Measurements from ENCODE around the gene MRM3.
"Not testable (repeated sequence)": the region's sequence is repeated elsewhere in the genome, so short reads cannot be mapped to it uniquely, and the experiment has no call there.

Gene MRM3

DNA sequence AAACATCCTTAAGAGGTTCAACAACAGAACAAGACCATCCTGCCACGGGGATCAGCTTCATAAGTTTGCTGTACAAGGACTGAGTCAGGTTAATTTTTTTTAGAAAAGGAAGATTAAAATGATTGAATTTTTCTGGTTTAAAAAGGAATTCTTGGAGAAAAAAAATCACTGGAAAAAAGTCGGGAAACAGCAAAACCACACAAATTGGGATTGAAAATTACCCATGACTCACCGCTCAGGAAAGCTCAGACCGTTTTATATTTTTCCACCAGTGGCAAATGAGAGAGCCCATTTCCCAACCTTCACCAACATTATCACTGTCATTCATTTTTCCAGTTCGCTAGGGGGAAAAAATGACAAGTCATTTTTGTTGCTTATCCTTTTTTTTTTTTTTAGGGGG is 46.6 kb downstream of the MRM3 start:
- no peak for DNase-seq

DNA sequence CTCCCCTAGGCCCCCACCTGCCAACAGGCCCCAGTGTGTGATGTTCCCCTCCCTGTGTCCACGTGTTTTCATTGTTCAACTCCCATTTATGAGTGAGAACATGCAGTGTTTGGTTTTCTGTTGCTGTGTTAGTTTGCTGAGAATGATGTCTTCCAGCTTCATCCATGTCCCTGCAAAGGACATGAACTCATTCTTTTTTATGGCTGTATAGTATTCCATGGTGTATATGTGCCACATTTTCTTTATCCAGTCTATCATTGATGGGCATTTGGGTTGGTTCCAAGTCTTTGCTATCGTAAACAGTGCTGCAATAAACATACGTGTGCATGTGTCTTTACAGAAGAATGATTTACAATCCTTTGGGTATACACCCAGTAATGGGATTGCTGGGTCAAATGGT is 47.5 kb downstream of the MRM3 start:
- not testable (repeated sequence) for DNase-seq

DNA sequence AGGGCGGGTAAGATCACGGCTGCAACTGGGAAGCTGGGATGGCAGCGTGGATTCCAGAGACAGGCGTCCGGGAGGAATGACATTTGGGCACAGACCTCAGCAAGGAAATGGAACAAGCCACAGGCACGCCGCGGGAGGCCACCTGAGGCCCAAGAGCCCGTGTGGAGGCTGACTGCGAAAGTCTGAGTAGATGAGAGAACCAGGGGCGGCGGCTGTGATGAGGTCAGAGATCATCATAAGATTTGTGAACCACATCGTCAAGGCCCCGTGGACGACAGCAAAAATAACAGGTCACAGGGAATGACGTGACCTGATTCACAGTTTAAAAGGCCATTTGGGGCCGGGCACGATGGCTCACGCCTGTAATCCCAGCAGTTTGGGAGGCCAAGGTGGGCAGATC is 48.2 kb downstream of the MRM3 start:
- no peak for DNase-seq

DNA sequence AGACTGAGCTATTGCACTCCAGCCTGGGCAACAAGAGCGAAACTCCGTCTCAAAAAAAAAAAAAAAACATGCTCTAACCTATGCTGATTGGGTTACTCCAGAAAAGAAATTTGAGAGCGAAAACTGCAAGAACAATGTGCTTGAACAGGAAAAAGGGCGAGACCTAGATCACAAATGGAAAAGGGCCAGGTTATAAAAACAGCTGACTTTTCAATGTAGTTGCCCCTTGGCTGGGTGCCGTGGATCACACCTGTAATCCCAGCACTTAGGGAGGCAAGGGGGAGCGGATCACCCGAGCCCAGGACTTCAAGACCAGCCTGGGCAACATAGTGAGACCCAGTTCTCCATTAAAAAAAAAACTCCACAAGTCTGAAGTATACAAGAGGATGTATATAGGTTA is 48.8 kb downstream of the MRM3 start:
- no peak for DNase-seq

DNA sequence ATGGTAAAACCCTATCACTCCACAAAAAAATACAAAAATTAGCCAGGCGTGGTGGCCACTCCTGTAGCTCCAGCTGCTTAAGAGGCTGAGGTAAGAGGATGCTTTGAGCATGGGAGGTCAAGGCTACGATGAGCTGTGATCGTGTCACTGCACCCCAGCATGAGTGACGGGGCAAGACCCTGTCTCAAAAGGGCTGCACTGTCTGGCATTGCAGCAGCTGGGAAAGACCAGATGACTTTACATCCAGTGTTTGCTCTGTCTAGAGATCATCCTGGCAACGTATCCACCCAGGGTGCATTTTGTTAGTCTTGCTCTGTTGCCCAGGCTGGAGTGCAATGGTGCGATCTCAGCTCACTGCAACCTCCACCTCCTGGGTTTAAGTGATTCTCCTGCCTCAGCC is 52.0 kb downstream of the MRM3 start:
- no peak for DNase-seq

DNA sequence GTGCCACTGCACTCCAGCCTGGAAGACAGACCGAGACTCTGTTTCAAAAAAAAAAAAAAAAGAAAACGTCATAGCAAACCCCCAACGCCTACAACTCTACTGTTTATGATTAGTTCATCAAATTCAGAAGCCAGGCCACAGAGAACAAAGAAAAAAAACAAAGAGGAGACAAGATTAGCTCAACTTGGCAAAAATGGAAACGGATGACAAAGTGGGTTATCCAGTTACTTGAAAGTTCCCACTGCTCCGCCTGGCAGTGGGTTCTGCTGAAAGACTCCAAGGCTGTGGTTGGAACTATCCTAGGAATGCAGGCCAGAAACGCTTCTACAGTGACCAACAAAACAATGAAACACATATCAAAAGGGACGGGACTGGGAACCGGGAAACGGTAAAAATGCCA is 53.1 kb downstream of the MRM3 start:
- DNase-seq = no peak

DNA sequence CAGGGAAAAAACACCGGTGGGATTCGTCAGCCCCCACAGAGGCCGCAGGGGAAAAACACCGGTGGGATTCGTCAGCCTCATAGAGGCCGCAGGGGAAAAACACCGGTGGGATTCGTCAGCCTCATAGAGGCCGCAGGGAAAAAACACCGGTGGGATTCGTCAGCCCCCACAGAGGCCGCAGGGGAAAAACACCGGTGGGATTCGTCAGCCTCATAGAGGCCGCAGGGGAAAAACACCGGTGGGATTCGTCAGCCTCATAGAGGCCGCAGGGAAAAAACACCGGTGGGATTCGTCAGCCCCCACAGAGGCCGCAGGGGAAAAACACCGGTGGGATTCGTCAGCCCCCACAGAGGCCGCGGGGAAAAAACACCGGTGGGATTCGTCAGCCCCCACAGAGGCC is 53.6 kb downstream of the MRM3 start:
- DNase-seq = not testable (repeated sequence)

DNA sequence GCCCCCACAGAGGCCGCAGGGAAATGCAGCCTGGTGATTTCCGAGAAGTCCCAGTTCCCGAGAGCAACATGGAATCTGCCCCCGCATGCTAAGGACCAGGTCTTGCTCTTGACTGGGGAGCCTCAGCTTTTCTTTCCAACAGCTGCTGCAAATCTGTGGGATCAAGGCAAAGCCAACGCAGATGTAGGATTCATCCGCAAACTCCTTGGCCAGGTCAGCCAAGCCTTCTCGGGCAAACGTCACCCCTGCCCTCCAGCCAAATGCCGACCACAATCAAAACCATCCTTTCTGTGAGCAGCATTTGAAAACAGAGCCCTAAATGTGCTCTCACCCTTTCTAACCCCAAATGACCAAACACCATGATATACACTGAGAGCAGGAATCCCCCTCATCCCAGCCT is 54.0 kb downstream of the MRM3 start:
- no peak for DNase-seq

DNA sequence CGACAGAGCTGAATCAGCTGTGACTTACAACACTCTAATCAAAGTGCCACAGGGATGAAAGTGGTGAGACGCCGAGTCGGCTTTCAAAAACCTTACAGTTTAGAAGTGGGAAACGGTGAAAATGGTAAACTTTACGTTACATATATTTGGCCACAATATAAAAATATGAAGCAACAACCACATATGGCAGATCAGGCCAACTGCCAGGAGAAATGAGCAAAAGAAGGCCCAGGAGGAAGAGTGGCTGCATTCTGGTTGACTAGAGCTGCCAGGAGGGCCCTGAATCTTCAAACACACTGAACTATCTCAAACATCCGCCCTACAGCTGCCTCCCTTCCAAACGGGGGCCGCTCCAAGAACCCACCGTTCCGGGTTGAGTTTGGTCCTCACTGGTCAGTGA is 56.3 kb downstream of the MRM3 start:
- no peak for DNase-seq

DNA sequence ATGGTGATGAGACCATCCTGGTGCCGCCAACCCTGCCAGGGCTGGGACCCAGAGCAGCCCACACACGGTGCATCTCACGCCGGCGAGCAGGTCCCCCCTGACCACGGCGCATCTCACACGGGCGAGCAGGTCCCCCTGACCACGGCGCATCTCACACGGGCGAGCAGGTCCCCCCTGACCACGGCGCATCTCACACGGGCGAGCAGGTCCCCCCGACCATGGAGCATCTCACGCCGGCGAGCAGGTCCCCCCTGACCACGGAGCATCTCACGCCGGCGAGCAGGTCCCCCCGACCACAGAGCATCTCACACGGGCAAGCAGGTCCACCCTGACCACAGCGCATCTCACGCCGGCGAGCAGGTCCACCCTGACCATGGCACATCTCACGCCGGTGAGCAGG is 59.2 kb downstream of the MRM3 start:
- DNase-seq = no peak
